Lower lobe of right lung (tissue), 2 donors: ENCODE measurements around the gene FBLIM1. TPM values are rescaled to one million over a fixed set of nuclear protein-coding genes. Genes with fewer than 3 reads are reported as not detected.

ENCODE experiments used
- ATAC-seq, 2 donors: fragments of 200-7000 bp; cut with Tn5 transposase; one replicate each; pipeline ENCODE4 v1.9.1; 2020 to 2022; ENCODE audit warnings: mild to moderate bottlenecking in 2 of 2, moderate library complexity in 2 of 2
- DNase-seq: peaks from one replicate; pipeline ENCODE4 v3.0.0-alpha.2; 2020
- H3K27ac ChIP-seq: fragments of 200-600 bp; one replicate; pipeline ENCODE4 v1.8.0; 2022
- H3K27me3 ChIP-seq: fragments of 200-600 bp; one replicate; pipeline ENCODE4 v1.8.0; 2022; ENCODE audit warnings: low read depth
- H3K36me3 ChIP-seq: fragments of 200-600 bp; one replicate; pipeline ENCODE4 v1.8.0; 2022; ENCODE audit warnings: mild to moderate bottlenecking
- H3K4me1 ChIP-seq: fragments of 200-600 bp; one replicate; pipeline ENCODE4 v1.8.0; 2022
- H3K4me3 ChIP-seq: fragments of 200-600 bp; one replicate; pipeline ENCODE4 v1.8.0; 2022; ENCODE audit warnings: mild to moderate bottlenecking
- H3K9me3 ChIP-seq: fragments of 200-600 bp; one replicate; pipeline ENCODE4 v1.8.0; 2022
- intact Hi-C: fragments of 100-400 bp; cut with DNase I; formaldehyde crosslinking; loops from one replicate; pipeline ENCODE4 v1.11.0; 2022
- total RNA-seq: library from RNA; stranded (reverse); fragmentation: NEBNext Ultra II Directional; extraction: Animal tissue kit (Norgen Biotek cat#: 25700); gene quantifications from one replicate; pipeline ENCODE4 v1.2.1, GENCODE V29; 2021
- TF ChIP-seq, protein P1 (sequence below): fragments of 200-600 bp; IDR thresholded peaks from one replicate; pipeline ENCODE4 v1.8.0; 2022; ENCODE audit warnings: antibody characterized with exemption, mild to moderate bottlenecking
- donor health status: DM: no; HTN: yes; CAD: no; lungs with severe emphysema.

FBLIM1 gene
- total RNA-seq, 1 donor from 2014 or later = 20.1 TPM

DNA sequence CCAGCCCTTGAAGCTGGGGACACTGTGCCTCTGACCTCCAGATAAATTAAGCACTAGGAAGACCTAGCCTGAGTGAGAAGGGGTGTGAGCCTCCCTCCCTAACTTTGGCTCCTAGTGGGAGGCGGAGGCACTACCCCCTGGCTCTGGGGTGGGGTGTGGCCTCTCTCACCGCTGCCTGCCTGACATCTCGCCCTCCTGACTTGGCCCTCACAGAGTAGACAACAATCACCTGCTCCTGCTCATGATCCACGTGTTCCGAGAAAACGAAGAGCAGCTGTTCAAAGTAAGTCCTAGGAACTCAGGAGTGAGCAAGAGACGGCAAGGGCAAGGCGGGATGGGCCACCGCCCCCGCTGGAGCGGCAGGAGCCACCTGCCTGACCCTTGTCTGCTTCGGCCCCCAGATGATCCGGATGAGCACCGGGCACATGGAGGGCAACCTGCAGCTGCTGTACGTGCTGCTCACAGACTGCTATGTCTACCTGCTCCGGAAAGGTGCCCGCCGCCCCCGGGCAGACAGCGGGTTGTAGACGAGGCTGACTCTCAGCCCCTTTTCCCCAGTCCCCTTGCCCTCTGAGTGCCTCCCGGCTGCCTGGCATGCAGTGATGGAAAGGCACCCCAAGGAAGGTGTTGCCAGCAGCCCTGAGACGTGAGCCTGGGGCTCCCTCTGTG lies 30.6 kb upstream of the FBLIM1 start:
- Histone ChIP-seq H3K27me3 (no peaks in the 10 kb centered on the region), H3K27ac (no peak overlapping the region), H3K4me3 (no peak overlapping the region), H3K36me3 (peaks cover 95% of the 10 kb centered on the region), H3K4me1 (no peaks in the 10 kb centered on the region), H3K9me3 (no peaks in the 10 kb centered on the region)
- TF ChIP-seq, protein P1, sequence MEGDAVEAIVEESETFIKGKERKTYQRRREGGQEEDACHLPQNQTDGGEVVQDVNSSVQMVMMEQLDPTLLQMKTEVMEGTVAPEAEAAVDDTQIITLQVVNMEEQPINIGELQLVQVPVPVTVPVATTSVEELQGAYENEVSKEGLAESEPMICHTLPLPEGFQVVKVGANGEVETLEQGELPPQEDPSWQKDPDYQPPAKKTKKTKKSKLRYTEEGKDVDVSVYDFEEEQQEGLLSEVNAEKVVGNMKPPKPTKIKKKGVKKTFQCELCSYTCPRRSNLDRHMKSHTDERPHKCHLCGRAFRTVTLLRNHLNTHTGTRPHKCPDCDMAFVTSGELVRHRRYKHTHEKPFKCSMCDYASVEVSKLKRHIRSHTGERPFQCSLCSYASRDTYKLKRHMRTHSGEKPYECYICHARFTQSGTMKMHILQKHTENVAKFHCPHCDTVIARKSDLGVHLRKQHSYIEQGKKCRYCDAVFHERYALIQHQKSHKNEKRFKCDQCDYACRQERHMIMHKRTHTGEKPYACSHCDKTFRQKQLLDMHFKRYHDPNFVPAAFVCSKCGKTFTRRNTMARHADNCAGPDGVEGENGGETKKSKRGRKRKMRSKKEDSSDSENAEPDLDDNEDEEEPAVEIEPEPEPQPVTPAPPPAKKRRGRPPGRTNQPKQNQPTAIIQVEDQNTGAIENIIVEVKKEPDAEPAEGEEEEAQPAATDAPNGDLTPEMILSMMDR = no peak
- no peak for DNase-seq
- no peak for ATAC-seq
- intact Hi-C loops = no loop called here

DNA sequence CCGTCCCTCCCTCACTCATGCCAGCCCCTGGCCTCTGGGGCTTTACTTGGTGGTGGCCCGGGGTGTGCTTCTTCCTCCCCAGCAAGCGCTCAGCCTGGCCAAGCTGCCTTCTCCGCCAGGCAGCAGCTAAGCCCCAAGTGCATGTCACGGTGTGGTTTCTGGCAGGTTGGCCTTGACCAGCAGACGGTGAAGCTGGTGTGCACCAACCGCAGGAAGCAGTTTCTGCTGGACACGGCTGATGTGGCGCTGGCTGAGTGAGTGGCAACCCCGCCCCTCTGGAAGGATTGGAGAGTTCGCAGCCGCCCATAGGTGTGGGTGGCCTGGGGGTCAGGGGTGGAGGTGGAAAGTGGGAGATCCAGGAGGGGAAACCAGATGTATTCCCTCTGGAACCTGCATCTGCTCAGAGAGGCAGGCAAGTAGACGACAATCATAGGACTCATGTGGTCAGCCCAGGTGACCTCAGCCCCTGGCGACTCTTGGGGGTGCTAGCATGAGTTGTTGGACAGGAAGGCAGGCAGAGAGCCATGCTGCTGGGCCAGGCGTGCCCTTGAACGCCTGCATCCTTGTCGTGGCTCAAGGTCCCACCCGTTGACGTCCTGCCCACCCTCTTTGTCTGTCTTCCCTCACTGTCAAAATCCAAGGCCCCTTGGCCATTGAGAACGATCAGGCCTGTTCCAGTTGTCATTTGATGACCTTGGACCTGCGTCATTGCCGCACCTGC lies 29.5 kb upstream of the FBLIM1 start:
- ATAC-seq (no peak), DNase-seq (no peak)
- no peaks in the 10 kb centered on the region for H3K27me3 ChIP-seq
- intact Hi-C loops = no loop called here
- no peak overlapping the region for H3K4me3 ChIP-seq
- H3K4me1 ChIP-seq = no peaks in the 10 kb centered on the region
- TF ChIP-seq, protein P1 = no peak
- H3K36me3 ChIP-seq = peaks cover 96% of the 10 kb centered on the region
- no peaks in the 10 kb centered on the region for H3K9me3 ChIP-seq
- no peak overlapping the region for H3K27ac ChIP-seq

DNA sequence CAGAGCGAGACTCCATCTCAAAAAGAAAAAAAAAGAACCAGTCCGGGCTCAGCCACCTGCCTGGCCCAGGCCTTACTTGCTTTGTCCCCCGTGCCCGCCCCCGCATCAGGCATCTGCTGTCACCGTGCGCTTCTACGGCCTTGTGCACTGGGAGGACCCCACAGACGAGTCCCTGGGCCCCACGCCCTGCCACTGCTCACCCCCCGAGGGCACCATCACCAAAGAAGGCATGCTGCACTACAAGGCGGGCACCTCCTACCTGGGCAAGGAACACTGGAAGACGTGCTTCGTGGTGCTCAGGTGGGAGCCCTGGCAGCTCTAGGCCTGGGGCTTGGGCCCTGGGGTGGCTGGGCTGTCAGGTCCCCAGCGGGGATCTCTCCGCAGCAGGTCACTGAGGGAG lies 28.2 kb upstream of the FBLIM1 start:
- H3K27me3 ChIP-seq = no peaks in the 10 kb centered on the region
- H3K27ac ChIP-seq = no peak overlapping the region
- peaks cover 96% of the 10 kb centered on the region for H3K36me3 ChIP-seq
- no peak for ATAC-seq
- H3K4me3 ChIP-seq = no peak overlapping the region
- peaks cover 3% of the 10 kb centered on the region for H3K4me1 ChIP-seq
- intact Hi-C loops = no loop called here
- no peak for DNase-seq
- TF ChIP-seq, protein P1 = no peak
- no peaks in the 10 kb centered on the region for H3K9me3 ChIP-seq

DNA sequence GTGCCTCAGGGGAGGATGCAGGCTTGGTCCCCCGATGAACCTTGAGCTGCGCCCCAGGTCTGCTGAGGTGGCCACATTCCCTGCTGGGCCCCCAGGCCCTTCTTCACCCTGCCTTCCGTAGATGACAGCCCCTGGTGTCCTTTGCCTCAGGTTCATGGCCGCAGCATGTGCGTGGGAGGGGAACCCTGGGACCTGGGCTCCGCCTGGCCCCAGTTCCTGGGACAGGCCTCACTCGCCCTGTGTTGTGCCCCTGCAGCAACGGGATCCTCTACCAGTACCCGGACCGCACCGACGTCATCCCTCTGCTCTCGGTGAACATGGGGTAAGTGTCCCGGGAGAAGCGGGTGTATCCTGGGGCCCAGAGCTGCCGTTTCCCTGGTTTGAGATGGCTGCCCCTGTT lies 27.7 kb upstream of the FBLIM1 start:
- no peak overlapping the region for H3K4me3 ChIP-seq
- intact Hi-C loops = no loop called here
- no peak for DNase-seq
- H3K4me1 ChIP-seq = peaks cover 8% of the 10 kb centered on the region
- H3K27me3 ChIP-seq = no peaks in the 10 kb centered on the region
- H3K27ac ChIP-seq = no peak overlapping the region
- TF ChIP-seq, protein P1 = no peak
- no peak for ATAC-seq
- peaks cover 91% of the 10 kb centered on the region for H3K36me3 ChIP-seq
- no peaks in the 10 kb centered on the region for H3K9me3 ChIP-seq

DNA sequence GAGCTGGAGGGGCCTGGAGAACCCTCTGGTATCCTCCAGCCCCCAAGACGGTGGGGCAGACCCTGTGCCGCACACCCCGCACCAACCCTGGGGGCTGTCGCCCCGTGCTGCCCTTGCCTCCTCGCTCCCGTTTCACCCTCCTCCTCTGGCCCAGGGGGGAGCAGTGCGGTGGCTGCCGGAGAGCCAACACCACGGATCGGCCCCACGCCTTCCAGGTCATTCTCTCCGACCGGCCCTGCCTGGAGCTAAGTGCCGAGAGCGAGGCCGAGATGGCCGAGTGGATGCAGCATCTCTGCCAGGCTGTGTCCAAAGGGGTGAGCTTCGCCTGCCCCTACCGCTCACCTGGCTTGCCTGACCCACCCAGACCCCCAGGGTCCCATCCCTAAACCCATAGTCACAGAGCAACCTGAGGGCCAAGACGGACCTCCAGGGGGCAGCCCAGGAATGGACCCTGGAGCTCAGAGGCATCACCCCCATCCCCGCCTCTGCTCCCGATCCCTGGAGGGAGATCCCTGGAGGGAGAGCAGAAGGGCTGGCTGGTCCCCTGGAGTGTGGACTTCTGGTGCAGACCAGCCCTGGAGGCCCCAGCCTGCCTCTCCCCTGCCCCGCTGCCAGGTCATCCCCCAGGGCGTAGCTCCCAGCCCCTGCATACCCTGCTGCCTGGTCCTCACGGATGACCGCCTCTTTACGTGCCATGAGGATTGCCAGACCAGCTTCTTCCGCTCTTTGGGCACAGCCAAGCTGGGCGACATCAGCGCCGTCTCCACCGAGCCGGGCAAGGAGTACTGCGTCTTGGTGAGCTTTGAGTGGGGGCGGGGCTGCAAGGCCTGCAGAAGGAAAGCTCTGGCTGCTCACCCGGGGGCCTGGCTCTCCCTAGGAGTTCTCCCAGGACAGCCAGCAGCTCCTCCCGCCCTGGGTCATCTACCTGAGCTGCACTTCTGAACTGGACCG lies 26.6 kb upstream of the FBLIM1 start:
- H3K36me3 ChIP-seq = peaks cover 80% of the 10 kb centered on the region
- no peak overlapping the region for H3K27ac ChIP-seq
- no peaks in the 10 kb centered on the region for H3K27me3 ChIP-seq
- H3K4me1 ChIP-seq = peaks cover 18% of the 10 kb centered on the region
- intact Hi-C loops = no loop called here
- H3K4me3 ChIP-seq = no peak overlapping the region
- ATAC-seq (no peak), DNase-seq (no peak)
- H3K9me3 ChIP-seq = no peaks in the 10 kb centered on the region
- TF ChIP-seq, protein P1 = no peak
